HFFc6 (cell line): ENCODE data around the gene DST. TPM values are rescaled to one million over a fixed set of nuclear protein-coding genes. Genes with fewer than 3 reads are reported as not detected.

Source experiments
- DNase-seq: peaks from one replicate; pipeline ENCODE4 v3.0.0-alpha.2; 2018
- H3K27ac Mint-ChIP-seq: 2 replicates; pipeline ENCODE4 v1.8.0; 2020; ENCODE audit warnings: mild to moderate bottlenecking, mixed read lengths
- H3K27me3 Mint-ChIP-seq: 2 replicates; pipeline ENCODE4 v1.8.0; 2021; ENCODE audit warnings: mild to moderate bottlenecking, moderate library complexity, mixed read lengths; ENCODE audit not compliant: insufficient read depth
- H3K36me3 Mint-ChIP-seq: 2 replicates; pipeline ENCODE4 v1.8.0; 2021; ENCODE audit warnings: low read depth, mixed read lengths
- H3K4me1 Mint-ChIP-seq: 2 replicates; pipeline ENCODE4 v1.8.0; 2020; ENCODE audit warnings: low read depth, mixed read lengths
- H3K4me3 Mint-ChIP-seq: 2 replicates; pipeline ENCODE4 v1.8.0; 2020; ENCODE audit warnings: mild to moderate bottlenecking, moderate library complexity, mixed read lengths
- H3K9me3 Mint-ChIP-seq: 2 replicates; pipeline ENCODE4 v1.8.0; 2020; ENCODE audit warnings: mild to moderate bottlenecking, mixed read lengths
- total RNA-seq, 6 experiments: library from RNA; stranded (reverse); fragmentation: NEBNext Ultra II Directional; extraction: Animal tissue kit (Norgen Biotek cat#: 25700); gene quantifications; 2 replicates in 1 of 6; 3 replicates in 5 of 6; pipeline ENCODE4 v1.2.3, GENCODE V29; 2021
- TF ChIP-seq, protein P1 (sequence below): fragments of 200-600 bp; sonication (generic); IDR thresholded peaks from 2 replicates; pipeline ENCODE4 v1.5.0; 2021; ENCODE audit warnings: antibody characterized with exemption, mild to moderate bottlenecking

Gene DST
- total RNA-seq, 6 experiments from 2014 or later = 246 to 408 (median 279) TPM

DNA sequence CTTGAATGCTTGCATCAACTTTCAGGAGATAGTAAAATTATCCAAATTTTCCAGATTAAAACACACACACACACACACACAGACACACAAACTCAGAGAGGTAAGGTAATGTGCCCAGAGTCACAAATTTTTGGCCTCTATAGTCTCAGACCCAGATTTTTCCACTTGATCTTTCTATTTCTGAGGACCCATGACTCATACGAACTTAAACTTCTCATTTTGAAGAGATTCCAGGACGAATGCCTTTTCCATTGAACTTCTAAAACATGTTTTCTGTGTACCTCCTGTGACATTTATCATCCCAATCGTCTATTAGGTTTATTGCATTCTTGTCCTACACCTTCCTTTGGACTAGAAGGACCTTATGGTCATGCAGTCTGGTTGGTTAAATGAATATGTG lies 222.4 kb downstream of the DST start:
- H3K27ac Mint-ChIP-seq = no peak overlapping the region
- H3K9me3 Mint-ChIP-seq = no peaks in the 10 kb centered on the region
- TF ChIP-seq, protein P1, sequence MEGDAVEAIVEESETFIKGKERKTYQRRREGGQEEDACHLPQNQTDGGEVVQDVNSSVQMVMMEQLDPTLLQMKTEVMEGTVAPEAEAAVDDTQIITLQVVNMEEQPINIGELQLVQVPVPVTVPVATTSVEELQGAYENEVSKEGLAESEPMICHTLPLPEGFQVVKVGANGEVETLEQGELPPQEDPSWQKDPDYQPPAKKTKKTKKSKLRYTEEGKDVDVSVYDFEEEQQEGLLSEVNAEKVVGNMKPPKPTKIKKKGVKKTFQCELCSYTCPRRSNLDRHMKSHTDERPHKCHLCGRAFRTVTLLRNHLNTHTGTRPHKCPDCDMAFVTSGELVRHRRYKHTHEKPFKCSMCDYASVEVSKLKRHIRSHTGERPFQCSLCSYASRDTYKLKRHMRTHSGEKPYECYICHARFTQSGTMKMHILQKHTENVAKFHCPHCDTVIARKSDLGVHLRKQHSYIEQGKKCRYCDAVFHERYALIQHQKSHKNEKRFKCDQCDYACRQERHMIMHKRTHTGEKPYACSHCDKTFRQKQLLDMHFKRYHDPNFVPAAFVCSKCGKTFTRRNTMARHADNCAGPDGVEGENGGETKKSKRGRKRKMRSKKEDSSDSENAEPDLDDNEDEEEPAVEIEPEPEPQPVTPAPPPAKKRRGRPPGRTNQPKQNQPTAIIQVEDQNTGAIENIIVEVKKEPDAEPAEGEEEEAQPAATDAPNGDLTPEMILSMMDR = no peak
- H3K4me1 Mint-ChIP-seq = peaks cover 36% of the 10 kb centered on the region
- DNase-seq = no peak
- H3K4me3 Mint-ChIP-seq = no peak overlapping the region
- H3K36me3 Mint-ChIP-seq = no peaks in the 10 kb centered on the region
- H3K27me3 Mint-ChIP-seq = no peaks in the 10 kb centered on the region; the same call in 1 of the 2 replicates

DNA sequence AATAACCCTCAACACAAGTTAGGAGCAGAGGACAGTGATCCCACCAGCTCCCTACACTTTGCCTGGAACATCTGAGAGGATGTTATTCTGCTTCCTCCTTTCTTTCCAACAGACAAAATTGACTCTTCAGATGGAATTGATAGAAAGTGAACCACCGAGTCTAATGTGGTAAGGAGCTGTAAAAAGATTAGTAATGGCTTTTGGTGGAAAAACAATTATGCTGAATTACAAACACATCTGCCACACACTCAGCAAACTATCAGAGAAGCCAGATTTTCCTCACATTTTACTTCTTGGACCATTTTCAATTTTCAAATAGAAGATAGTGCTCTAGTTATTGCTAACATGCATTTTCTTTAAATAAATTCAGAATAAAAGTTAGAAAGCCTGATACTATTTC lies 223.5 kb downstream of the DST start:
- no peaks in the 10 kb centered on the region for H3K9me3 Mint-ChIP-seq
- H3K36me3 Mint-ChIP-seq = no peaks in the 10 kb centered on the region
- TF ChIP-seq, protein P1 = no peak
- peaks cover 38% of the 10 kb centered on the region for H3K4me1 Mint-ChIP-seq
- no peak for DNase-seq
- no peak overlapping the region for H3K27ac Mint-ChIP-seq
- no peak overlapping the region for H3K4me3 Mint-ChIP-seq
- H3K27me3 Mint-ChIP-seq = no peaks in the 10 kb centered on the region; the same call in 1 of the 2 replicates

DNA sequence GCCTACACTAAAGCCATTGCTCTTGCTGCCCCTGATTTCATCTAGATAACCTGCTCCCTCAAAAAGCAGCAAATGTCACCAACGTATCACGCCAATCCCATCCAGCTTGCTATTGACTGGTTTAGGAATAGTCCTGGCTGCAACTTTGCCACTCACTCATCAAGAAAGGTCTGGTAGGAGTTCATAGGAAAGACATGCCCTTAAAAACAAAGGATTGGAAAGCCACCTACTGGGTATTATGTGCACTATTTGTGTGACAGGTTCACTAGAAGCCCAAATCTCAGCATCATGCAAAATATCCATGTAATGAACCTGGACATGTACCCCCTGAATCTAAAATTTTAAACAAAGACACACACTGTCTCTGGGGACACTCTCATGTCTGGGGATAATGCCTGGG lies 224.9 kb downstream of the DST start:
- no peak overlapping the region for H3K4me3 Mint-ChIP-seq
- no peaks in the 10 kb centered on the region for H3K9me3 Mint-ChIP-seq
- TF ChIP-seq, protein P1 = no peak
- H3K27ac Mint-ChIP-seq = no peak overlapping the region
- no peak for DNase-seq
- no peaks in the 10 kb centered on the region for H3K36me3 Mint-ChIP-seq
- H3K27me3 Mint-ChIP-seq = no peaks in the 10 kb centered on the region
- peaks cover 38% of the 10 kb centered on the region for H3K4me1 Mint-ChIP-seq

DNA sequence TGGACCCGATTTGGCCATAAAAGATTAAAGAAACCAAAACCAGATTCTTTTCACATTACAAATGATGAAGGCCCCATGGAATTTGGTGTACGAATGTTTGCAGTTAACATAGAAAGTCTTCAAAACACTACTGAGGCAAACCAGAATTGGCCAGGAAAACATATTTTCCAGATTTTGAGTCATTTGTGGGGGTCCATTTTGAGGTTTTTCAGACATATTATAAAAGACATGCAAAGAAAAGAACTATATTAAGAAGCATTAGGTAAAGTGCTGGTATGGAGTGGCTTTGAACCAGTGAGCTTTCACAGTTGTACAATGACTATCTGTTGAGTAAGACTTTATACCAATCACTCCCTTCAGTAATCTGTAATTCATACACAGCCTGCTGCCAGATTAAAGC lies 226.4 kb downstream of the DST start:
- Mint-ChIP-seq H3K4me1 (peaks cover 38% of the 10 kb centered on the region), H3K27ac (peak overlapping the region; percentile 68), H3K36me3 (no peaks in the 10 kb centered on the region), H3K9me3 (no peaks in the 10 kb centered on the region), H3K27me3 (no peaks in the 10 kb centered on the region), H3K4me3 (peak overlapping the region; percentile 79)
- TF ChIP-seq, protein P1 = no peak
- peak; percentile 20 for DNase-seq

DNA sequence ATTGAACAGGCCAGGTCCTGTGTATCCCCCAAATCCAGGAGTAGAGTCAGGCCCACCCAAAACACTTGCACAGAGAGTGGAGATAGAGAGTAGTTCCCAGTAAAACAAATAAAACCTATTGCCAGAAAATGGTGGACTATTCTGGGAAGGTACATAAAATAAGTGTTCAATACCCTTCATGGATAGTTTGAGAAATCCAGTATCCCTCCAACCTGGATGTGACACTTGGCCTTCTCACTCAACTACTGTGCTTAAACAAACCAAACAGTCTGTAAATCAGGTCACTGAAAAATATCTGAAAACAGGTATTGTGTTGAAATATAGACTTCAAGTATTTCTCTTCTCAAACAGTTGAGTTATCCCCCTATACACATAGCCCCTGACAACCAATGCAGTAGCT lies 233.7 kb downstream of the DST start:
- peaks cover 14% of the 10 kb centered on the region for H3K4me1 Mint-ChIP-seq
- no peaks in the 10 kb centered on the region; the same call in 1 of the 2 replicates for H3K27me3 Mint-ChIP-seq
- no peaks in the 10 kb centered on the region for H3K9me3 Mint-ChIP-seq
- TF ChIP-seq, protein P1 = no peak
- no peaks in the 10 kb centered on the region; the same call in 1 of the 2 replicates for H3K36me3 Mint-ChIP-seq
- no peak overlapping the region for H3K4me3 Mint-ChIP-seq
- no peak for DNase-seq
- H3K27ac Mint-ChIP-seq = no peak overlapping the region
